ENCODE results near the gene VAV2.
"Not testable (repeated sequence)": the region's sequence is repeated elsewhere in the genome, so short reads cannot be mapped to it uniquely, and the experiment has no call there.

The VAV2 gene

GRCh38 chr9:133777068-133777791, 214.9 kb downstream of the VAV2 start:
- DNase-seq: no peak

GRCh38 chr9:133775951-133776905, 215.9 kb downstream of the VAV2 start:
- DNase-seq: no peak

GRCh38 chr9:133775291-133775690, 216.8 kb downstream of the VAV2 start:
- DNase-seq: no peak

GRCh38 chr9:133774799-133775198, 217.3 kb downstream of the VAV2 start:
- no peak for DNase-seq

GRCh38 chr9:133773889-133774655, 218.1 kb downstream of the VAV2 start:
- no peak for DNase-seq

GRCh38 chr9:133772581-133772980, 219.5 kb downstream of the VAV2 start:
- DNase-seq: no peak

GRCh38 chr9:133771486-133772482, 220.3 kb downstream of the VAV2 start:
- no peak for DNase-seq

GRCh38 chr9:133770076-133770777, 221.9 kb downstream of the VAV2 start:
- DNase-seq: no peak

GRCh38 chr9:133769511-133770075, 222.5 kb downstream of the VAV2 start:
- no peak for DNase-seq

GRCh38 chr9:133768859-133769510, 223.1 kb downstream of the VAV2 start:
- DNase-seq: no peak

- no peak for DNase-seq
Observed at GRCh38 chr9:133768371-133768858, 223.7 kb downstream of the VAV2 start.

- no peak for DNase-seq
Observed at GRCh38 chr9:133767625-133768024, 224.5 kb downstream of the VAV2 start.

GRCh38 chr9:133767008-133767407, 225.1 kb downstream of the VAV2 start:
- no peak for DNase-seq

GRCh38 chr9:133766234-133766633, 225.9 kb downstream of the VAV2 start:
- not testable (repeated sequence) for DNase-seq

GRCh38 chr9:133763272-133764183, 228.6 kb downstream of the VAV2 start:
- no peak for DNase-seq

GRCh38 chr9:133762488-133763271, 229.4 kb downstream of the VAV2 start:
- DNase-seq: no peak

- DNase-seq: no peak
Observed at GRCh38 chr9:133761641-133762248, 230.4 kb downstream of the VAV2 start.

All from GF-D8 (cell line).